Smooth muscle cell (in vitro differentiated cells): ENCODE measurements around the gene CLDN1. TPM values are rescaled to one million over a fixed set of nuclear protein-coding genes. Genes with fewer than 3 reads are reported as not detected.

Experiments used
- DNase-seq: peaks from one replicate; lab custom pipeline; 2025; ENCODE audit not compliant: unreplicated experiment; lab: John Stamatoyannopoulos, UW
- H2AFZ ChIP-seq: fragments of 200-600 bp; sonication (generic); 2 replicates; pipeline ENCODE4 v1.6.0; 2016; ENCODE audit warnings: antibody characterized with exemption, low read depth, mild to moderate bottlenecking
- H3F3A ChIP-seq: fragments of 200-600 bp; sonication (generic); 2 replicates; pipeline ENCODE4 v1.6.0; 2017; ENCODE audit warnings: antibody characterized with exemption, low read depth
- H3K27ac ChIP-seq: fragments of 200-600 bp; sonication (generic); 2 replicates; pipeline ENCODE4 v1.5.1; 2016; ENCODE audit warnings: low read depth, mild to moderate bottlenecking
- H3K27me3 ChIP-seq: fragments of 200-600 bp; sonication (generic); 2 replicates; pipeline ENCODE4 v1.6.1; 2016; ENCODE audit warnings: low read depth, mild to moderate bottlenecking
- H3K36me3 ChIP-seq: fragments of 200-600 bp; sonication (generic); 2 replicates; pipeline ENCODE4 v1.5.1; 2016; ENCODE audit warnings: low read depth
- H3K4me1 ChIP-seq: fragments of 200-600 bp; sonication (generic); 2 replicates; pipeline ENCODE4 v1.5.1; 2016; ENCODE audit warnings: low read depth
- H3K4me2 ChIP-seq: fragments of 200-600 bp; sonication (generic); 2 replicates; pipeline ENCODE4 v1.6.0; 2016; ENCODE audit warnings: mild to moderate bottlenecking
- H3K4me3 ChIP-seq: fragments of 200-600 bp; sonication (generic); 2 replicates; pipeline ENCODE4 v1.5.1; 2016; ENCODE audit warnings: mild to moderate bottlenecking
- H3K79me2 ChIP-seq: fragments of 200-600 bp; sonication (generic); 2 replicates; pipeline ENCODE4 v1.6.0; 2016; ENCODE audit warnings: low read depth, mild to moderate bottlenecking
- H3K9ac ChIP-seq: fragments of 200-600 bp; sonication (generic); 2 replicates; pipeline ENCODE4 v1.6.0; 2016; ENCODE audit warnings: low read depth
- H3K9me3 ChIP-seq: fragments of 200-600 bp; sonication (generic); replicated peaks from 2 replicates; pipeline ENCODE4 v1.5.1; 2016; ENCODE audit warnings: low read depth
- H4K20me1 ChIP-seq: fragments of 200-600 bp; sonication (generic); 2 replicates; pipeline ENCODE4 v1.6.0; 2016; ENCODE audit warnings: low read depth
- WGBS: methylation state at CpG from one replicate; pipeline ENCODE4 v1.1.7; 2016; ENCODE audit warnings: low lambda C conversion rate; 5-methylcytosine and 5-hydroxymethylcytosine counted together
- polyA plus RNA-seq: library from polyadenylated mRNA; unstranded; fragments of >200 nt; fragmentation: Nextera tagmentation; extraction: Ambion mirVana; gene quantifications from 2 replicates; pipeline ENCODE4 v1.2.1, GENCODE V29; 2016
- total RNA-seq: library from RNA; depleted of rRNA; stranded (reverse); fragments of >200 nt; gene quantifications from 2 replicates; pipeline ENCODE4 v1.2.3, GENCODE V29; 2014
- TF ChIP-seq, protein P1 (sequence below): fragments of 200-600 bp; sonication (generic); IDR thresholded peaks from 2 replicates; pipeline ENCODE4 v1.5.1; 2017; ENCODE audit warnings: borderline replicate concordance, mild to moderate bottlenecking, antibody characterized with exemption; ENCODE audit not compliant: insufficient read depth, poor library complexity, severe bottlenecking

The CLDN1 gene
- total and polyA plus RNA-seq, 2 experiments from 2014 or later, result 3.8 to 30.5 TPM

DNA sequence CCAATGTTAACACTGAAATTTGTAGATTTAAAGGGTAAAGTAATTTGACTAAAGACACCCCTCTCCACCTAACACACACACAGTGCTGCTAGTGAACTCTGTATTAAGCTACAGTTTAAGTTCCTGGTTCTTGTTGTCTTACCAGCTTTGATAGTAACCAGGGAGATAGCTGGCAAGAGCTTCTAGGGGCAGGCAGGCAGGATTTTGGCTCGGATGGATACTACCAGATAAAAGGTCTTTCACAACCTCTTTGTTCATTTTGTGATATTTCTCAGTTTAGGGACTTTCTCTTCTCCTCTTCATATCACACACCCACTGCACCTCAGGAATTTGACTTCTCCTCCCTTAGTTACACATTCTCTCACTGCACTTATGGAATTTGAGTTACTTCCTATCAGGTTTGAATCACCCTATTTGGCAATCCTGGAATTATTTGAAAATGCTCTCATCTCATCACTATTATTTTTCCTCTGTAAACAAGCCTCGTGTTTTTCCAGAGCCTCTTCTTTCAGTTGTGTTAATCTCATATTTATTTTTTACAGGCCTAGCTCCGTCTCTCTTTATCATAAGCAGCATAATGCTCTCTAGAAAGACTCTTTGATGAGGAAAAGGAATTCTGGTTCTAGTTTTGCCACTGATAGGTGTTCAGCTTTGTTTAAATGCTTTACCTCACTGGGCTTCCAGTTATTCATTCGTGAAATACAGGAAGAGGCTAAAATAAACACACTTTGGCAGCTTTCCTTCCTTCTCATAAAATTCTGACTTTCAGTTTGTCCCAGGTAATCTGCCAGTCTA, 23.0 kb upstream of the CLDN1 start:
- 20% methylated on average over 4 of the region's 4 CpGs for WGBS
- DNase-seq, result no peak
- Histone ChIP-seq H3K9ac (peak overlapping the region; percentile 75), H3K27me3 (no peaks in the 10 kb centered on the region), H3K4me1 (peaks cover 6% of the 10 kb centered on the region), H2AFZ (peak overlapping the region; percentile 22), H3K27ac (peak overlapping the region; percentile 84), H3K79me2 (no peaks in the 10 kb centered on the region), H3K4me3 (peak overlapping the region; percentile 17), H3K9me3 (no peaks in the 10 kb centered on the region), H3K36me3 (no peaks in the 10 kb centered on the region), H3F3A (no peaks in the 10 kb centered on the region), H3K4me2 (peak overlapping the region; percentile 45), H4K20me1 (no peaks in the 10 kb centered on the region)
- TF ChIP-seq, protein P1, sequence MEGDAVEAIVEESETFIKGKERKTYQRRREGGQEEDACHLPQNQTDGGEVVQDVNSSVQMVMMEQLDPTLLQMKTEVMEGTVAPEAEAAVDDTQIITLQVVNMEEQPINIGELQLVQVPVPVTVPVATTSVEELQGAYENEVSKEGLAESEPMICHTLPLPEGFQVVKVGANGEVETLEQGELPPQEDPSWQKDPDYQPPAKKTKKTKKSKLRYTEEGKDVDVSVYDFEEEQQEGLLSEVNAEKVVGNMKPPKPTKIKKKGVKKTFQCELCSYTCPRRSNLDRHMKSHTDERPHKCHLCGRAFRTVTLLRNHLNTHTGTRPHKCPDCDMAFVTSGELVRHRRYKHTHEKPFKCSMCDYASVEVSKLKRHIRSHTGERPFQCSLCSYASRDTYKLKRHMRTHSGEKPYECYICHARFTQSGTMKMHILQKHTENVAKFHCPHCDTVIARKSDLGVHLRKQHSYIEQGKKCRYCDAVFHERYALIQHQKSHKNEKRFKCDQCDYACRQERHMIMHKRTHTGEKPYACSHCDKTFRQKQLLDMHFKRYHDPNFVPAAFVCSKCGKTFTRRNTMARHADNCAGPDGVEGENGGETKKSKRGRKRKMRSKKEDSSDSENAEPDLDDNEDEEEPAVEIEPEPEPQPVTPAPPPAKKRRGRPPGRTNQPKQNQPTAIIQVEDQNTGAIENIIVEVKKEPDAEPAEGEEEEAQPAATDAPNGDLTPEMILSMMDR, result no peak

DNA sequence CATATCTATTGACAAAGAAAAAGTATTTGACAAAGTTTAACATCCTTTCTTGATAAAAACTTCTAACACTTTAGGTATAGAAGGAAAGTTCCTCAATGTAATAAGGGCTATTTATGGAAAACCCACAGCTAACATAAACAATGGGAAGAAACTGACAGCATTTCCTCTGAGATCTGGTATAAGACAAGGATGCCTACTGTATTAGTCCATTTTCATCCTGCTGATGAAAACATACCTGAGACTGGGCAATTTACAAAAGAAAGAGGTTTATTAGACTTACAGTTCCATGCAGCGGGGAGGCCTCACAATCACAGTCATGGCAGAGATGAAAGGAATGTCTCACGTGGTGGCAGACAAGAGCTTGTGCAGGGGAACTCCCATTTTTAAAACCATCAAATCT, 17.8 kb upstream of the CLDN1 start:
- Histone ChIP-seq H3K9ac (no peak overlapping the region), H3K27ac (no peak overlapping the region), H3K9me3 (no peaks in the 10 kb centered on the region), H3K36me3 (no peaks in the 10 kb centered on the region), H3K4me2 (no peak overlapping the region), H4K20me1 (no peaks in the 10 kb centered on the region), H2AFZ (no peak overlapping the region), H3K4me3 (no peak overlapping the region), H3K79me2 (no peaks in the 10 kb centered on the region), H3K4me1 (peaks cover 6% of the 10 kb centered on the region), H3K27me3 (no peaks in the 10 kb centered on the region), H3F3A (no peaks in the 10 kb centered on the region)
- TF ChIP-seq, protein P1, result no peak
- no peak for DNase-seq
- whole genome bisulfite sequencing, result 81% methylated on average over 2 of the region's 2 CpGs

DNA sequence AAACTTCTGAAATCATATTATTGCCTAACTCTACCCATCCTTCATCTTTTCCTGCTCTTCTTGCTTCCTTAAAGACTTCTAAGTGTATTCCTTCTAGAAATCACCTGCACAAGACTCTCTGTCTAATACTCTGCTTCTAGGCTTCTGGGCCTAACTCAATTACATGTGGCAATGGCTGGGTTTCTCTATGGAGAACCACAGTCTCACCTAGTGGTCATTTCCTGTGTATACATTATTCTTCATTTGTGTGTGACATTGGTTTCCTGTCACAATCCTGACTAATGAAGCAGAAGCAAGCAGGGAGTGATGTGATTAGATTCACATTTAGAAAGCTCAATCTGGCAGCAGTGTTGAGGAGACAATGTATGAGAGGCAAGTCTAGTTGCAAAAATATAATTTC, 16.9 kb upstream of the CLDN1 start:
- Histone ChIP-seq H3K27ac (no peak overlapping the region), H3K27me3 (no peaks in the 10 kb centered on the region), H3K9ac (no peak overlapping the region), H3K36me3 (no peaks in the 10 kb centered on the region), H3K4me3 (no peak overlapping the region), H3K4me1 (no peaks in the 10 kb centered on the region), H3K4me2 (no peak overlapping the region), H3K9me3 (no peaks in the 10 kb centered on the region), H3K79me2 (no peaks in the 10 kb centered on the region), H2AFZ (no peak overlapping the region), H3F3A (no peaks in the 10 kb centered on the region), H4K20me1 (no peaks in the 10 kb centered on the region)
- DNase-seq, result no peak
- TF ChIP-seq, protein P1, result peak; percentile 21

DNA sequence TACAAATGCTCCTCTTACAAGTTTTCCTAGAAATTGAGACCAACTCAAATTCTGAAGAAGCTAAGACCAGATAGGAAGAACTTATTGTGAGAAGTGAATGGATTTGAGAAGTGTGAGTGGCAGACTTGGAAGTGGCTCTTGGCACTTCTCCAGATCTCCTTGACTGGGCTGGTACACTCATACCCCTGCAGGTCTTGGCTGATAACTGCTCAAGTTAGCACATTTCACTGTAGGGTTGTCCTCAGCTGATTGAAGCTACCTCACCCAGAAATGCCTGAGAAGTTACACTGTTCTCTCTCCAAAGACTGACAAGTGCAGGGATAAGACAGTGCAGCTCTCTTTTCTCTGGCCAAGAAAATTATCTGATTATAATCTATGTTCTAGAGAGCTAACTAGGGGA, 16.5 kb upstream of the CLDN1 start:
- no peaks in the 10 kb centered on the region for H3K79me2 ChIP-seq
- no peak overlapping the region for H3K27ac ChIP-seq
- TF ChIP-seq, protein P1, result no peak
- H2AFZ ChIP-seq, result no peak overlapping the region
- H3K4me3 ChIP-seq, result no peak overlapping the region
- H3K4me1 ChIP-seq, result no peaks in the 10 kb centered on the region
- H3K4me2 ChIP-seq, result no peak overlapping the region
- H3K9ac ChIP-seq, result no peak overlapping the region
- H3K36me3 ChIP-seq, result no peaks in the 10 kb centered on the region
- no peak for DNase-seq
- no peaks in the 10 kb centered on the region for H3F3A ChIP-seq
- H3K27me3 ChIP-seq, result no peaks in the 10 kb centered on the region
- no peaks in the 10 kb centered on the region for H3K9me3 ChIP-seq
- H4K20me1 ChIP-seq, result no peaks in the 10 kb centered on the region
